Activated CD8-positive, alpha-beta T cell treated with anti-CD3 and anti-CD28 coated beads for 36 hours (primary cell): ENCODE results near the gene NEK7. TPM values are rescaled to one million over a fixed set of nuclear protein-coding genes. Genes with fewer than 3 reads are reported as not detected.

ENCODE experiments used
- ATAC-seq: fragments of 200-7000 bp; cut with Tn5 transposase; one replicate; pipeline ENCODE4 v1.10.0; 2021; ENCODE audit warnings: mild to moderate bottlenecking, moderate library complexity
- CTCF ChIA-PET: fragments of 350-600 bp; sonication (Branson Sonifier 250); formaldehyde crosslinking; loops from one replicate; lab custom pipeline; 2021; ENCODE audit warnings: antibody characterized with exemption; lab: Charles Lee
- POLR2A ChIA-PET: fragments of 350-600 bp; sonication (Branson Sonifier 250); formaldehyde crosslinking; loops from one replicate; lab custom pipeline; 2021; ENCODE audit warnings: antibody characterized with exemption; lab: Charles Lee
- DNase-seq: peaks from one replicate; pipeline ENCODE4 v3.0.0-alpha.2; 2020
- H3K27ac Mint-ChIP-seq: one replicate; pipeline ENCODE4 v1.8.0; 2021; ENCODE audit warnings: mild to moderate bottlenecking, mixed read lengths
- H3K27me3 Mint-ChIP-seq: one replicate; pipeline ENCODE4 v1.8.0; 2021; ENCODE audit warnings: mixed read lengths
- H3K36me3 Mint-ChIP-seq: one replicate; pipeline ENCODE4 v1.8.0; 2021; ENCODE audit warnings: low read depth, mixed read lengths
- H3K4me1 Mint-ChIP-seq: one replicate; pipeline ENCODE4 v1.8.0; 2021; ENCODE audit warnings: low read depth, mixed read lengths
- H3K4me3 Mint-ChIP-seq: one replicate; pipeline ENCODE4 v1.8.0; 2021; ENCODE audit warnings: mild to moderate bottlenecking, moderate library complexity, mixed read lengths
- H3K9me3 Mint-ChIP-seq: one replicate; pipeline ENCODE4 v1.8.0; 2021; ENCODE audit warnings: mixed read lengths
- intact Hi-C: fragments of 100-400 bp; cut with micrococcal nuclease; formaldehyde crosslinking; loops from one replicate; pipeline ENCODE4 v1.10.0; 2022
- total RNA-seq, 2 experiments: library from RNA; stranded (reverse); gene quantifications; one replicate each; pipeline ENCODE4 v1.2.3, GENCODE V29; 2021
- TF ChIP-seq, protein P1 (sequence below): fragments of 200-600 bp; IDR thresholded peaks from one replicate; pipeline ENCODE4 v1.8.0; 2022; ENCODE audit warnings: antibody characterized with exemption, mild to moderate bottlenecking

The NEK7 gene
- total RNA-seq, 2 experiments from 2014 or later: 71.4 to 76.4 TPM

DNA sequence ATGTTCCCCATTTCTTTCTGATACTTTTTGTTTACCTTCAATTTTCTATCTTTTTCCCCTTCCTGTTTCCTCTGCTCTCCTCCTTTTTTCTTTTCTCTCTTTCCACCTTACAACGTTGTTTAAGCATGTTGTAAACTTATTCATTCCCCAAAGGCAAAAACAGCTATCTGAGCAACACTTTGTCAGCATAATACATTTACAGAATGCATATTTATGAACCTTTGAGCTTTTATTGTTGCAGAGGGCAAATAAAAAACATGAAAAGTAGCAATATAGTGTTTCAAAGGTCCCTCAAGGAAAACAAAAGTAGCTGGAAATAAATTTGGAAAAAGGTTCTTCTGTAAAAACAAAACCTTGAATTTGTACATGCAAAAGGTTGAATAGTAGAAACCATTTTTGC lies 214.2 kb downstream of the NEK7 start:
- CTCF ChIA-PET: no interaction called here
- ATAC-seq: no peak
- TF ChIP-seq, protein P1, sequence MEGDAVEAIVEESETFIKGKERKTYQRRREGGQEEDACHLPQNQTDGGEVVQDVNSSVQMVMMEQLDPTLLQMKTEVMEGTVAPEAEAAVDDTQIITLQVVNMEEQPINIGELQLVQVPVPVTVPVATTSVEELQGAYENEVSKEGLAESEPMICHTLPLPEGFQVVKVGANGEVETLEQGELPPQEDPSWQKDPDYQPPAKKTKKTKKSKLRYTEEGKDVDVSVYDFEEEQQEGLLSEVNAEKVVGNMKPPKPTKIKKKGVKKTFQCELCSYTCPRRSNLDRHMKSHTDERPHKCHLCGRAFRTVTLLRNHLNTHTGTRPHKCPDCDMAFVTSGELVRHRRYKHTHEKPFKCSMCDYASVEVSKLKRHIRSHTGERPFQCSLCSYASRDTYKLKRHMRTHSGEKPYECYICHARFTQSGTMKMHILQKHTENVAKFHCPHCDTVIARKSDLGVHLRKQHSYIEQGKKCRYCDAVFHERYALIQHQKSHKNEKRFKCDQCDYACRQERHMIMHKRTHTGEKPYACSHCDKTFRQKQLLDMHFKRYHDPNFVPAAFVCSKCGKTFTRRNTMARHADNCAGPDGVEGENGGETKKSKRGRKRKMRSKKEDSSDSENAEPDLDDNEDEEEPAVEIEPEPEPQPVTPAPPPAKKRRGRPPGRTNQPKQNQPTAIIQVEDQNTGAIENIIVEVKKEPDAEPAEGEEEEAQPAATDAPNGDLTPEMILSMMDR: no peak

More for the DNA sequence above, 214.2 kb downstream of the NEK7 start:
- DNase-seq: no peak
- Mint-ChIP-seq H3K4me3 (no peak overlapping the region), H3K4me1 (peaks cover 5% of the 10 kb centered on the region), H3K27ac (no peak overlapping the region), H3K27me3 (no peaks in the 10 kb centered on the region), H3K9me3 (peaks cover 38% of the 10 kb centered on the region), H3K36me3 (peaks cover 14% of the 10 kb centered on the region)
- POLR2A ChIA-PET: no interaction called here
- intact Hi-C loops: no loop called here

Other genes starting within 250 kb of the NEK7 start
- gene LHX9, start 239.6 kb upstream of the NEK7 start, total RNA-seq: not detected